GM18868 (cell line): ENCODE measurements around the gene PPIG.
"Not testable (repeated sequence)": the region's sequence is repeated elsewhere in the genome, so short reads cannot be mapped to it uniquely, and the experiment has no call there.

ENCODE experiments used
- ATAC-seq: cut with Tn5 transposase; IDR thresholded peaks from one replicate; pipeline ENCODE4 v1.9.1; 2021; ENCODE audit warnings: mild to moderate bottlenecking, moderate library complexity; ENCODE audit not compliant: unreplicated experiment

The PPIG gene

DNA sequence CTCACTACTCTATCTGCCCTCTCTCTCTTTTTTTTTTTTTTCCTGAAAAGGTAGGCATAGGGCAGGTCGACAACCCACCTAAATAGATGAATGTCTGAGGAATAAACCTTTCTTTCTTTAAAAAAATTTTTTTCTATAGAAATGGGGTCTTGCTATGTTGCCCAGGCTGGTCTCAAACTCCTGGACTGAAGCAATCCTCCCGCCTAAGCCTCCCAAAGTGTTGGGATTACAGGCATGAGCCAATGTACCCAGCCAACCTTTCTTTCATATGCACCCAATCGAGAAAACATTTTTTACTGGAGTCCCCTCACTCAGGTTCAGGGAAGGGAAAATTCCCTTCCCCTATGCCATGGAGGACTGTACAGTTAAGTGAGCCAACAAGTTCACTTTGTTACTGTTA lies 79.1 kb downstream of the PPIG start:
- no peak for ATAC-seq

DNA sequence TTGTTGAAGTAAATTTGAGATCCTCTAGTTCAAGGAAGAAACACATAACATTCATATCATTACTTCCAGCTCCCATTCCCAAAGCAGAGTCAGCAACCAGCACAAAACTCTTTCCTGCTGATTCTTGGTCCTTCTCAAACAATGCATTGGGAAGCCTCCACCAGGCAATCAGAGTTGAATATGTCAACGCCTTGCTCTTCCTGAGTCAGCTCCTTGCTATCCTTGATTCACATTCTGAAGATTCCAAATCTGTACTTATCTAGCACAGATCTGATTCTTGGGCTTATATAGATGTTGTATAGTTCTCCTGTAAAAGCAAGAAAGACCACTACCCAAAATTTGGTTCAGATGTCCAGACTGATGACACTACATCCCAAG lies 80.4 kb downstream of the PPIG start:
- no peak for ATAC-seq

DNA sequence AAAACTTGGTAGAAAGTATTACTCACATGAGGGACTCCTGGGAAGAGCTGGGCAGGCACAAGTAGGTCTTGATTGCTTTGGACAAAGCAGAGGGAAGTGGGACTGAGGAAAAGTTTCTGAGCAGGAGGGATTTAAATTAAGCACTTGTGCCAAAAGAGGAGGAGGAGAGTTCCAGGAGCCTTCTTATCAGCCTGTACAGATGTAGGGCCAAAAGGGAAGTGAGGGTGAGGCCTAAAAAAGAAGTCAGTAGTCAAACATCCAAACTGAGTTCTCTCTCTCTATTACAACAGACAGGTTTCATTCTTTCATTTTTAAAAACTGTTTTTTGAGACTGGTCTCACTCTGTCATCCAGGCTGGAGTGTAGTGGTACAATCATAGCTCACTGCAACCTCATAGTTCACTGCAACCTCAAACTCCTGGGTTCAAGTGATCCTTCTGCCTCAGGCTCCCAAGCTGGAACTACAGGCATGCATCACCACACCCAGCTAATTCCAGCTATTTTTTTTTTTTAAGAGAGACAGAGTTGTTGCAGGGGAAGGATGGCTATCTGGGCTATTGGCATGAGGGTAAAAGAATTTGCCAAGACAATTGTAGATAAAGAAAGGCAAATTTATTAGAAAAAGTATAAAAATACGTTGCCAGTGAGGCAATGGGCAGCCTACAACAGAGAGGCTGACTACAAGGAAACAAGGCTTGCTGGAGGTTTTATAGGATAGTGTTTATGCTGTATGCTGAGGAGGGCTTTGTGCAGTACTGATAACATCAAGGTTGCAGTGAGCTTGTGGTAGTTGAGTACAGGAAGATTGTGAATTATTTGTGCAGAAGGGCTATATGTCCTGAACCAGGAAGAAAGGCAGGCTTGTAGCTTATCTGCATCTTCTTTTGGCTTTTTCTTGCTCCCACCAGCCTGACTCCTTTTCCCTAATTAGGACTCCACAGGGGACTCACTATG lies 81.1 kb downstream of the PPIG start:
- no peak for ATAC-seq

DNA sequence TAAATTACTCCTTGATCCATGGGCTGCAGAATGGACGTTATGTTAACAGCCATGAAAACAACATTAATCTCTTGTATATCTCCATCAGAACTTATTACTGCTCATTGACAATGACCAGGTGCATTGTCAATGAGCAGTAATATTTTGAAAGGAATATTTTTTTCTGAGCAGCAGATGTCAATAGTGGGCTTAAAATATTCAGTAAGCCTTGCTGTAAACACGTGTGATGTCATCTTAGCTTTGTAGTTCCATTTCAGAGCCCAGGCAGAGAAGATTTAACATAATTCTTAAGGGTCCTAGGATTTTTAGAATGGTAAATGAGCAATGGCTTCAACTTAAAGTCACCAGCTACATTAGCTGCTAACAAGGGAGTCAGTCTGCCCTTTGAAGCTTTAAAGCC lies 83.4 kb downstream of the PPIG start:
- ATAC-seq = no peak

DNA sequence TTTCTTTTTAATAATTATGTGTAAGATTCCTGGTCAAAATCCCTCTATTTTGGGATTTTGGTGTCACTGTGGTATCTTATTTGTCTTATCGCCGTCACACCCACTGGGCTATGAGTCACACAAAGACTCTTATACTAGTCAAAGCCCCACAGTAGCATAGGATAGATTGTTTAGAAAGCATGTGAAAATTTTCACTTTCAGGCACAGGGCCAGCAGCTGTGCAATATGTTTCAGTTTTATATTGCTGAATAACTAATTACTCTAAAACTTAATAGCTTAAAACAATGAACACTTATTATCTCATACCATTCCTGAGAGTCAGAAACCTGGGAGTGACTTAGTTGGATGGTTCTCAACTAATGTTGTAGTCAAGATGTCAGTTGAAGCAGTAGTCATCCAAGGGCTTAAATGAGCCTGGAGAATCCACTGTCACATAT lies 86.1 kb downstream of the PPIG start:
- ATAC-seq = no peak

DNA sequence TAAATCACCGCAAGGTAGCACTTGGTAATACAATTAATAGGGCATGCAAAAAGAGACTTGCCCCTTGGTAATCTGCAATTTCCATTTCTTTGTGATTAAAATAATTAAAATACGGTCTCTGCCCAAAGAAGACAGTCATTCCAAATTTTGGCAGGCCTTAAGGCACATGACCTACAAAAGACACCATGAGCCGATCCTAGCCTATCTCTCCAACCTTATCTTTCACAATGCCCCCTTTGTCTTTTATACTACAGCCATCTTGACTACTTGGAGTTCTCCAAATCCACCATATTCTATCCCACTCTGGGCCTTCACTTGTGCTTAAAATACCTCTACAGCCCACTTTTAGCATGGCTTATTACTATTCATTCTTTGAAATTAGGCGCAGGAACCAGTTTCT lies 86.8 kb downstream of the PPIG start:
- ATAC-seq = no peak

DNA sequence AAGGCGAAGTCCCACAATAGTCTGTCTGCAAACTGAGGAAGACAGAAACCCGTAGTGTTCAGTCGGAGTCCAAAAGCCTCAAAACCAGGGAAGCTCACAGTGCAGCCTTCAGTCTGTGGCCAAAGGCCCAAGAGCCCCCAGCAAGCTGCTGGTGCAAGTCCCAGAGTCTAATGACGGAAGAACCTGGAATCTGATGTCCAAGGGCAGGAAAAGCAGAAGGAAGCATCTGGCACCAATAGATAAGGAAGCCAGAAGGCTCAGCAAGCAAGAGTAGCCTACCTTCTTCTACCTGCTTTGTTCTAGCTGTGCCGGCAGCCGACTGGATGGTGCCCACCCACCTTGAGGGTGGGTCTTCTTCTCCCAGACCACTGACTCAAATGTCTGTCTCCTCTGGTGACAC lies 88.3 kb downstream of the PPIG start:
- ATAC-seq = no peak

DNA sequence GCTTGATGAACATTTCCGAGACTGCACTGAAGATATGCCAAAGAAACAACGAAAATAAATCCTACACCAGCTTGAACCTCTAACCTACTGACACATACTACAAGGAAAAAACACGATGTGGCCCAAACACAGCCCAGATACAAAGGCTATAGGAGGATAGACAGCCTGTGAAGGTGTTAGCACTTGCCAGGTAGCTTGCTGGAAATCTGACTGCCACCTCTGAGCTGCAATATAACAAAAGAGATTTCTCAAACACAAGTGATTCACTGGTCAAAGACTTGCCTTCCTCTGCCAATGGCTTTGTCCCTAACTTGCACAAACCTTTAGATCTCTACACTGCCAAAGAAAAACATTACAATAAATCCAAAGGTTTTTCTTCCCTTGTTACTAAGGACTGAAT lies 89.0 kb downstream of the PPIG start:
- ATAC-seq = no peak

DNA sequence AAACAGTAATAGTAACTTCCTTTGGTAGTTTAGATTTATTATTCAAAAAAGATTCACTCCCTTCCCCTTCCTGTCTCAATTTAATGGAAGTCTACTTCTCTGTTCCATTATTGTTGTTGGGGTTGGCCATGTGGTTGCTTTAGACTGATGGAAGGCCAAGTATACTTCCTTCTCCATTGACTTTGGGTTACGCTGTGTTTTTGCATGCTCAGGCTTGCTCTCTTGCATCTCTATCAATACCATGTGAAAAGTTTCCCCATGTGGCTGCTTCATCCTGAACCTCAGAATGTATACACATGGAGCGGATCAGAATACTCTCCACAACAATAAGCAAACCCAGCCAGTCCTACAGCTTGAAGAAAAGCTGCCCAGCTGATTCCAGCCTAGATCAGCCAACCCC lies 89.8 kb downstream of the PPIG start:
- ATAC-seq = no peak

DNA sequence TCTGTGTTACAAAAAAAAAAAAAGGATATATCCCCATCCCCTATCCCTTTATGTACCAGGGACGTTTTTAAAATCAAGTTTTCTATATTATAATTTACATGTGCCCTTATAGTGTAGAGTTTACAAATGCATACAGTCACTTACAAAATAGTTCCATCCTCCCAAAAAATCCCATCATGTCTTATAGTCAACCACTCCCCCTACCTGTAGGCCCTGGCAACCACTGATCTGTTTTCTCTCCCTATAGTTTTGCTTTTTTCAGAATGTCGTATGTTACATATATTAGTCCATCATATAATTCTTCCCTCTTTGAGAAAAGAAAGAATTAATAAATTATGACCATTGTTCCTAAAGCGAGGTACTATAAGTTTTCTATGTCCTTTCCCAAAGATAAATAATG lies 92.2 kb downstream of the PPIG start:
- ATAC-seq = no peak

DNA sequence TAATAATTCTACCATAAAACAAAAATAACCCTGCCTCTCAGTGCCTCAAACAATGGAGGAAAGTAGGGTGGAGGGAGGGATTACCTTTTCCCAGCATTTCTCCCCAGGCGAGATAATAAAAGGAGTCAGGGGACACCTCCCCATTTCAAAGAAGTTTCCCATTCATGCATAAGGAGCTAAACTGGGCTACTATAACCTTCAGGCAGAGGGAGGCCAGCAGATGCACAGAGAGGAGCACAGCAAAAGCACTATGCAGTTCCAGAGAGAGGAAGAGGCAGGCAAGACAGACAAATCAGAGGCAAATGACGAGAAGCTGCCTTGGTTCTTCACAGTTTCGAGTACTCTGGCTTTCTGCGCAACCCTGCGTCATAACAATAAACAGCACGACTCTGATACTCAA lies 92.7 kb downstream of the PPIG start:
- ATAC-seq = no peak

DNA sequence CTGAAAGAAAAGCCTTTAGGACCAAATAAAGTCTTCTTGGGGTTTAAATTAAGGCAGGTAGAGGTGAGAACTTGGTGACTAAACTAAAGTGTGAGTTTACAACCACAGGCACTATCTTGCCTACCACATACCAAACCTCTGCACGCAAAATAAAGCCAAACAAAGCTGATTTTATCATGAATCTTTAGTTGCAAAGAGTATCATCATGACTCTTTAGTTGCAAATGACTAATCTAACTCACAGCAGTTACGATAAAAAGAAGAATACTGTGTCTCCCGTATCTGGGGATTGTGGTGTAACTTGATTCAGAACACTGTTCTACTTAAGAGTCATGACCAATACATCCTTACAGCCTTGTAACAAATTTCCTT lies 98.9 kb downstream of the PPIG start:
- ATAC-seq = no peak

DNA sequence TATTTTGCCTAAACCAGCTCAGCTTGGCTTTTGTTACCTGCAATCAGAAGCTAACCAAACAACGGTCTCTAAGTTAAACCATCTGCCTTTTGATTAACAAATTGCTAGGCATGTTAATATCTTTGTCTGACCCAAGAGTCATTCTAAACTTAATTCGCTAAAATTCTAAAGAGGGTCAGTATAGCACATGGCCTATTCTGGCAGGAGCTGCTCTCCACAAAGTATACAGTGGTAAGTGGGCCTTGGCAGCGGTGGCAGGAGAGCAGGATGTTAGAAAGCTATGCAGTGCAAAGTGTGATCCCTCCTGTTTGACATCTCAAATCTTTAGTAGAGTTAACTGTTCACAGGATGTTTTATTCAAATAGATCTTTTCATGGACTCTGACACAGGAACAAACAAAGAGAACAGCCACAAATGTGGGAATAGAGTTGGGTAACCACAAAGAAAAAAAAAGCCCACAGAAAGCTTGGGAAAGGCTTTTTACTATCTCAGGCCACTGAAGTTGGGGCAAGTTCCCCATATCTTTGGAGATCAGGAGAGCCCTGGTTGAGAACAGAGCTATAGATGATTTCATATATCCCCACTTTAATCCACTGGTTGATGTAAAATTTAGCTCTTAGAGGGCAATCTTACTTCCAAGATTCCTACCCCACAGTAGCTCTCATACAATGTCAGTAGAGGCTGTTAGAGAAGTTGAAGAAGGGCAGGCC lies 99.4 kb downstream of the PPIG start:
- no peak for ATAC-seq

DNA sequence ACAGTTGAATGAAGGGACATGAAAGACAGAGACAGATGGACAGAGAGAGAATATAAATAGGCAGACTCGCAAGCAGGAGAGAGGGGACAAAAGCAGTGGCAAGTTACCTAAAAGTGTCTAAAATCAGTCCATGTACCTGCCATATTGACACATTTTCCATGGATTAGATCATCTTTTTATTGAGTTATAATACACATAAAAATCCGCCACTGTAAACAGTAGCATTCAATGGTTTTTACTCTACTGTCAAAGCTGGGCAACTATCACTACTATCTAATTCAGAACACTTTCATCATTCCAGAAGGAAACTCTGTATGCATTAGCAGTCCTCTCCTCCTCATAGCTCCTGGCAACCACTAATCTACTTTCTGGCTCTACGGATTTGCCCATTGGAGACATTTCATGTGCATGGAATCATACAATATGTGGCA lies 100.0 kb downstream of the PPIG start:
- ATAC-seq = no peak

DNA sequence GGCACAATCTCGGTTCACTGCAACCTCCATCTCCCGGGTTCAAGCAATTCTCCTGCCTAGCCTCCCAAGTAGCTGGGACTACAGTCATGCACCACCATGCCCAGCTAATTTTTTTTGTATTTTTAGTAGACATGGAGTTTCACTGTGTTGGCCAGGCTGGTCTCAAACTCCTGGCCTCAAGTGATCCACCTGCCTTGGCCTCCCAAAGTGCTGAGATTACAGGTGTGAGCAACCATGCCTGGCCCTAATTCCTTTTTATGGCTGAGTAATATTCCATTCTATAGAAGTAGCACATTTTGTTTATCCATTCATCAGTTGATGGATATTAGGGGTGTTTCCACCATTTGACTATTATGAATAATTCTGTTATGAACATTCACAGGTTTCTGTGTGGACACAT lies 100.6 kb downstream of the PPIG start:
- not testable (repeated sequence) for ATAC-seq

DNA sequence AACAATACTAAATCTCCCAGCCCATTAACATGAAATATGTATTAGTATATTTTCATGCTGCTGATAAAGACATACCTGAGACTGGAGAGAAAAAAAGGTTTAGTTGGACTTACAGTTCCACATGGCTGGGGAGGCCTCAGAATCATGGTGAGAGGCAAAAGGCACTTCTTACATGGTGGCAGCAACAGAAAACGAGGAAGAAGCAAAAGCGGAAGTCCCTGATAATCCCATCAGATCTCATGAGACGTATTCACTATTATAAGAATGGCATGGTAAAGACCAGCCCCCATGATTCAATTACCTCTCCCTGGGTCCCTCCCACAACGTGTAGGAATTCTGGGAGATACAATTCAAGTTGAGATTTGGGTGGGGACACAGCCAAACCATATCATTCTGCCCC lies 102.7 kb downstream of the PPIG start:
- ATAC-seq = not testable (repeated sequence)

DNA sequence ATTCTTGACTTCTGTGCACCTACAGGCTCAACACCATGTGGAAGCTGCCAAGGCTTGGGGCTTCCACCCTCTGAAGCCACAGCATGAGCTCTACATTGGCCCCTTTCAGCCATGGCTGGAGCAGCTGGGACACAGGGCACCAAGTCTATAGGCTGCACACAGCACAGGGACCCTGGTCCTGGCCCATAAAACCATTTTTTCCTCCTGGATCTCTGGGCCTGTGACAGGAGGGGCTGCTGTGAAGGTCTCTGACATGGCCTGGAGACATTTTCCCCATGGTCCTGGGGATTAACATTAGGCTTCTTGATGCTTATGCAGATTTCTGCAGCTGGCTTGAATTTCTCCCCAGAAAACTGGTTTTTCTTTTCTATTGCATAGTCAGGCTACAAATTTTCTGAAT lies 103.8 kb downstream of the PPIG start:
- not testable (repeated sequence) for ATAC-seq

DNA sequence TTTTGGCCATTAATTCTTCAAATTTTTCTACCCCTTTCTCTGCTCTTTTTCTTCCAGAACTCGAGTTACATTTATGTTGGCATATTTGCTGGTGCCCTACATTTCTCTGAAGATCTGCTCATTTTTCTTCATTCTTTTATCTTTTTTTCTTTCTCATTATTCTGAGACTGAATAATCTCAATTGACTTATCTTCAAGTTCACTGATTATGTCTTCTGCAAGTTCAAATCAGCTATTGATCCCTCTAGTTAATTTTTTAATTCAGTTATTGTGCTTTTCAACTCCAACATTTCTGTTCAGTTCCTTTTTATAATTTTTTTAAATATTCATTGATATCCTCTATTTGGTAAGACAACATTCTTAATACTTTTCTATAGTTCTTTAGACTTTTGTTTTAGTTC lies 106.8 kb downstream of the PPIG start:
- ATAC-seq = no peak
